ENCODE data around the gene FAM9B.
"Not testable (repeated sequence)": the region's sequence is repeated elsewhere in the genome, so short reads cannot be mapped to it uniquely, and the experiment has no call there.

Gene FAM9B

GRCh38 chrX:9033989-9034388 lies at the start of gene FAM9B:
FAM9B (minus strand) TSS chrX:9034127; CDS start chrX:9032986, 1,141 bp downstream.
- no peak for DNase-seq

GRCh38 chrX:9081271-9081670 lies 47.3 kb upstream of the FAM9B start:
- no peak for DNase-seq

DNA sequence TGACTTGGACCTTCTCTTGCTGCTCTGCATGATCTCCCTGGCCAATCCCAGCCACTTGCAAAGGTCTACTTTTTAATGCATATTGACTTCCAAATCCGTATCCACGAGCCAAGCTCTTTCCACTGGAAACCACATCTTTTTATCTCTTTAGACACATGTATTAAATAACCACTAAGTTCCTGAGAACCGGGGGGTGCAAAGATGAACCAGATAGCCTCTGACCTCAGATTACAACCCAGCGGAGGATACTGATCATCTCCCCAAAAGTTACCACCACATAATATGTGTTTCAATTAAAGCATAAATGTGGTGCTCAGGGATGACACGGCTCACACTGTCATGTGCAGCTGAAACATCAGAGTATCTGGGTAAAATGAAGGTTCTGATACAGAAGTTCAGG lies 40.4 kb upstream of the FAM9B start:
- no peak for DNase-seq

DNA sequence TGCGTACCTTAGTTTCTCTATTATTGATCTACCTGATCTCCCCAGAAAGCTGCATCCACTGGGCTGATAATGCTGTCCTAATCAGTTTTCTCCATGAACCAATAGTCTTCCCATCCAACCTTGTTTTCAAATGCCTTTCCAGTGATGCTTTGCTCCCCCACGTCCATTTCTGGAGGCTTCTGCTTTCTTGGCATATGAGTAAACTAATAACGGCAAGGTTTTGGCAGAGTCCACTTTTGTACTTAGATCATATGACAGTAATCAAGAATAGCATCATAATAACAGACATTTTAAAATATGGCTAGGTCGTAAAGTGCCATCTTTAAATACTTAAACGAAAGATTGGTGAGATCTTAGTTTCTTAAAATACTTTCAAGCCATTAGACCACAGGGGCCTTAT lies 38.4 kb upstream of the FAM9B start:
- no peak for DNase-seq

- DNase-seq = no peak
Measured at GRCh38 chrX:9071031-9071650, 37.2 kb upstream of the FAM9B start.

DNA sequence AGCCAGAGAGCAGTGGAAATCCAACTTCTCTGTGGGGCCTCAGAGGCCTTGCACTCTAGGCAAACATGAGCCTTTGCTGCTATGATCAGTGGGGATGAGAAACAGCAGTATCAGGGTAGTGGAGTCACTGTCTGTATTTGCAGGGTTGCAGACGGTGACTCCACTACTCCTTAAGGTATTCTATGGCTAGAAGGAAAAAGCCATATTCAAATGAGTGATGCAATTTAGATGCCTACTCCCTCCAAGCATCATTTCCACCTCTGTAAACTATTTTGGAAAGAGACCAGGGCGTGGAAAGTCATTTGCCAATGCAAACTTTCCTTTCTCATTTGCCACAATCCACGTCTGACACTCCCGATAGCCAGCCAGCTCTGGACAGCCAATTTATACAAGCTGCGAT lies 35.6 kb upstream of the FAM9B start:
- DNase-seq = no peak

DNA sequence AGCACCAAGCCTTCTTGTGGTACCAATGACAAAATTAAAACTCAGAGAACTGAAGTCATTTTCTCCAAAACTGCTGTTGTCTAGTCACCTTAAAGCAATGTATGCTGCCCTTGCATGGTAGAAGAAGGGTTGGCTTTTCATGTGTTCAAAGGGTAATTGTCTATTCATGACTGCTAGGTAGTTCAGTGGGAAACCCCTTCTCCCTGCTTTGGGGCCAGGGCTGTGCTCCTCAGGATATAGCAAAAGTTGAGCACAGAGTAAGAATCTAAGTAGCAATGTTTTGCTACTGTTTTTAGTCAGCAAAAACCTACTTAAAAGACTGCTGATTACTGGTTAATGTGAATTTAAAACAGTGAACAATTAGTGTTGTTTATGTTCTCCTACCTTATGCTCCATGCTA lies 30.8 kb upstream of the FAM9B start:
- DNase-seq = no peak

- DNase-seq = no peak
Measured at GRCh38 chrX:9062641-9063040, 28.7 kb upstream of the FAM9B start.

DNA sequence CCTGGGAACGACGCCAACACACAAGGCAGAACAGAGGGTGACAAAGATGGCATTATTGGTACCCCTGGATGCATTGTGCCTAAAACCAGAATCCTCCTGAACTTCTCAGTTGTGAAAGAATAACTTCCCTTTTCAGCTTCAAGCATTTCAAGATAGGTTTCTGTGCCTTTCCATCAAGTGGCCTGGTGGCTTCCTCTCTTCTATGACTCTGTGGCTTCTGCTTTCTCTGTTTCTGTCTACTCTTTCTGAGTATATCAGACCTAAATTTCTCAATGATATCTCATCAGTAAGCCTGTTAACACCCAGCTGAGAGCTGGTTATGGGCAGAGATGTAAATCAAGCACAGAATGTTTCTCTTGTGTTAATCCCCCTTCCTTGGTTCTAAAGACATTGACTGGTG lies 21.4 kb upstream of the FAM9B start:
- DNase-seq = no peak

- DNase-seq = no peak
Measured at GRCh38 chrX:9052081-9052480, 18.2 kb upstream of the FAM9B start.

GRCh38 chrX:9050331-9050730 lies 16.4 kb upstream of the FAM9B start:
- DNase-seq = no peak

GRCh38 chrX:9048801-9049200 lies 14.9 kb upstream of the FAM9B start:
- no peak for DNase-seq

DNA sequence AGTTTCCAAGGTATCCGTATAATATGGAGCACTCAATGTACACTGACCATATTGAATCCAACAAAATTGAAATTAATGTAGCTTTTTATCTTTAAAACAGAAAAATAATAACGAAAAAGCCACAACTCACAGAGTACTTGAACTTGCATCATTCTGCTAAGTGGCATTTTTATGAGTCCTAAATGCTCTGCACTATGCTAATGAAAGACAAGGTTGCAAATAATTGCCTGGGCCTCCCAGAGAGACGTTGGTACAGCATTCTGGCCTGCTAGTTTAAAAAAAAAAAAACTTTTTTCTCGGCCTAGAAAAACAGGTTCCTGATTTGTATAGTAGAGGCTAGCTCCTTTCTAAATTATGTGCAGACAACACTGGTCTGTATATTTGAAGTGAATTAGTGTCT lies 4.3 kb upstream of the FAM9B start:
- no peak for DNase-seq

DNA sequence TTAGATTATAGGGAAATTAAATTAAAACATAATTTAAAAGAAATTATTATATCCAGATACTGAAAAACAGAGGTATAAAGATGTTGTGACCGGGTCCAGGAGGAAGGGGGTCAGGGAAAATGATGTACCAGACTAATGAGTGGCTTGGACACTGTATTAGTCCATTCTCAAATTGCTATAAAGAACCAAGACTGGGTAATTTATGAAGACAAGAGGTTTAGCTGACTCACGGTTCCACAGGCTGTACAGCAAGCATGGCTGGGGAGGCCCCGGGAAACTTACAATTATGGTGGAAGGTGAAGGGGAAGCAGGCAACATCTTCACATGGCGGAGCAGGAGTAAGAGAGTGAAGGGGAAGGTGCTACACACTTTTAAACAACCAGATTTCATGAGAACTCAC lies 3.4 kb upstream of the FAM9B start:
- no peak for DNase-seq

- DNase-seq = no peak
Measured at GRCh38 chrX:9033586-9033985, 341 bp downstream of the FAM9B start.

DNA sequence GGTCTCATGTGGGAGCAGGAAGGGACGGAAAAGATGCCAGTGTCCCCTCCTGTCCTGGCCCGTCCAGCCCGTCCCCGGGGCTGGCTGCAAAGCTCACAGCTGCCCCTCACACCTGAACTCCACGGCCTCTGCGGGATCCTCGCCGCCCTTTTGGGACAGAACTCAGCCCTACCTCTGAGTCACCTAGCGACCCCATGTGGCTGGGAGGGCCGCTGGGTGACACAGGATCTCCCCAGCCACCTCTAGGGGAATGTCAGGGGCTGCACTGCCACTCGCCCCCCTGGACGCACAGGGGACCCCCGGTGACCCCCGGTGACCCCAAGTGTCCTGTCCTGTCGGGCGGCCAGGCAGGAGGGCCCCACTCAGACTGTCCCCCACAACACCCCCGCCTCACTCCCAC lies 748 bp downstream of the FAM9B start:
- DNase-seq = no peak

DNA sequence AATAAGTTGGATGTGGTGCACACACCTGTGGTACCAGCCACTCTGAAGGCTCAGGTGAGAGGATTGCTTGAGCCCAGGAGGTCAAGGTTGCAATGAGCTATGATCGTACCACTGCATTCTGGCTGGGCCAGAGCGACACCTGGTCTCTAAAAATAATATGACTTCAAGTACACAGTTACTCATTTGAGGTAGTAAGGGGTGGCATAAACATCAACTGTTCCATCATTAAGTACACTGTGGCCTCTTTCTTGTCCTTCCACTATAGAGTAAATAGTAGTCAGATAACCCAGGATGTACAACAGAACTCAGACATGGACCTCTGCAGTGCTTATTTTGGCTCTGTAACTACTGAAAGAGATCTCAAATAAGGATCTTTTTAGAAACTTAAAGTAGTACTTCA lies 10.6 kb downstream of the FAM9B start:
- no peak for DNase-seq

GRCh38 chrX:9019151-9019550 lies 14.8 kb downstream of the FAM9B start:
- no peak for DNase-seq

DNA sequence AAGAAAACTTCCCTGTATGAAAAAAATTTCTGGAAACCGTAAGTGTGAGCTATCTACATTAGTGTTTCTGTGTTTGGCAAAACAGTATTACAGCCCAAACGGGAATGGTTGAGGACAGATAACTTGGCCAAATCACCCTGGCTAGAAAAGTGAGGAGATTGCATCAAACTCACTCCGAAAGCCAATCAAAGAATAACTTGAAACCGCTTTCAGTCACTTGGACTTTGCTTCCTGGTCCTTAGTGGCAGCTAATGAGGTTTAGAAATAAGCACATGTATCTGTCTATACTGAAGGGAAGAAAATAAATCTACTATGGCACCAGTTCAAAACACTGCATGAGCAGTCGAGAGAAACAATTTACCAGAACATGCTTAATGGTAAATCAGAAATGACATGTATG lies 15.6 kb downstream of the FAM9B start:
- DNase-seq = not testable (repeated sequence)

DNA sequence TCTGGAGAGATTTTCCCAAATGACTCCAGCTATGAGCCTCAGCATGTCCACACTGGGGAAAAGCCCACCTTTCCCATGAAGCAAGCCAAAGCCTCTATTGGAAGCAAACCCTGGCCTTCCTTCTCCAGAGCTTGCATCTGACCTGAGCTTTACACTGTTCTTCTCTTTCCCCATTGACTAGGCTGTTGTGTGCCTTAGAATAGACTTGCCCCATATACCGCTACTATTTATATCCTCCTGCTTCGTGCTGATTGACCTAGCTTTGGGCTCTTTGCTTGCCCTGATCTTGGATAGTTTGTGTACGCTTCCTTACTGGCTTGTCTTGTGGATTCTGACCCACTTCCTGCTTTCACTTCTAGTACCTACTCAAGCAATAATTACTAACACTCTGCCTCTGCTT lies 30.9 kb downstream of the FAM9B start:
- no peak for DNase-seq

DNA sequence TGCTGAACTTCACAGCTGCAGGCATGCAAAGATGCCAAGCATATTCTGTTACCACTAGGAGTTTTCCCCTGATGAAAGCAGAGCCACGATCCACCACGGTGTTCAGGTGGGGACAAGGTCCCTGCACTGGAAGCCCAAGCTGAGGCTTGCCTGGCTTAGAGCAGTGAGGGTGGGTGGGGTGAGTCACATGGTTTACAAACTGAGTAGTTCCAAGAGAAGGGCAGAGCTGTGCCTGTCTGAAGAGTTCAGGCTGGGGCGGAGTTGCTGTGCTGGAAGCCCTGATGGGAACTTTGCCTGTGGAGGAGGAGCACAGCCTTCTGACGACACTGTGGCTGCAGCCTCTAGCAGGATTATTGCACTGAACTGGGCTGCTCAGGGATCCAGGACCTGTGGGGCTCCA lies 45.5 kb downstream of the FAM9B start:
- peak; percentile 9 to 13 for DNase-seq

GRCh38 chrX:8987672-8988250 lies 46.2 kb downstream of the FAM9B start:
- DNase-seq = no peak

GRCh38 chrX:8984231-8984630 lies 49.7 kb downstream of the FAM9B start:
- no peak for DNase-seq

DNA sequence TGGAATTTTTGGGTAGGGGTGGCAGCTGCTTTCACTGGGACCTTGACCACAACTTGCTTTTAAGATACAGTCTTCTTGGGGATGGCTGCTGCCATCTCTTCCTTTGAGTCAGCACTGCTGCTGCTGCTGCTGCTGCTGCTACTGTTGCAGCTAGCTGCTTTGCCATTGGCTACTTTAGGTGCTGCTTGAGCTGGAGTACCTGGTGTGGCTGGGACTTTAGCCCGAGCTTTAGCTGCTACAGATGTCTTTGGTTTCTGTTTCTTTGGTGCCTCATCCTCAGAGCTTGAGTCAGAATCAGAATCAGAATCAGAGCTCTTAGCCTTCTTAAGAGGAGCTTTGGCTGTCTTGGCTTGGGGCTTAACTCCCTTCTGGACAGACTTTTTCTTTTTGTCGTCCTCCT lies 52.2 kb downstream of the FAM9B start:
- DNase-seq = no peak

- no peak for DNase-seq
Measured at GRCh38 chrX:8980756-8981155, 53.2 kb downstream of the FAM9B start.

Data from activated CD4-positive, alpha-beta T cell treated with anti-CD3 and anti-CD28 coated beads, Interleukin-2, amount 50 U/mL, for 4 hours (primary cell).